GM19351 (cell line): ENCODE measurements around the gene HIRA.

Experiments
- ATAC-seq: cut with Tn5 transposase; IDR thresholded peaks from one replicate; pipeline ENCODE4 v1.9.1; 2021; ENCODE audit warnings: mild to moderate bottlenecking, moderate library complexity; ENCODE audit not compliant: unreplicated experiment

The HIRA gene, protein sequence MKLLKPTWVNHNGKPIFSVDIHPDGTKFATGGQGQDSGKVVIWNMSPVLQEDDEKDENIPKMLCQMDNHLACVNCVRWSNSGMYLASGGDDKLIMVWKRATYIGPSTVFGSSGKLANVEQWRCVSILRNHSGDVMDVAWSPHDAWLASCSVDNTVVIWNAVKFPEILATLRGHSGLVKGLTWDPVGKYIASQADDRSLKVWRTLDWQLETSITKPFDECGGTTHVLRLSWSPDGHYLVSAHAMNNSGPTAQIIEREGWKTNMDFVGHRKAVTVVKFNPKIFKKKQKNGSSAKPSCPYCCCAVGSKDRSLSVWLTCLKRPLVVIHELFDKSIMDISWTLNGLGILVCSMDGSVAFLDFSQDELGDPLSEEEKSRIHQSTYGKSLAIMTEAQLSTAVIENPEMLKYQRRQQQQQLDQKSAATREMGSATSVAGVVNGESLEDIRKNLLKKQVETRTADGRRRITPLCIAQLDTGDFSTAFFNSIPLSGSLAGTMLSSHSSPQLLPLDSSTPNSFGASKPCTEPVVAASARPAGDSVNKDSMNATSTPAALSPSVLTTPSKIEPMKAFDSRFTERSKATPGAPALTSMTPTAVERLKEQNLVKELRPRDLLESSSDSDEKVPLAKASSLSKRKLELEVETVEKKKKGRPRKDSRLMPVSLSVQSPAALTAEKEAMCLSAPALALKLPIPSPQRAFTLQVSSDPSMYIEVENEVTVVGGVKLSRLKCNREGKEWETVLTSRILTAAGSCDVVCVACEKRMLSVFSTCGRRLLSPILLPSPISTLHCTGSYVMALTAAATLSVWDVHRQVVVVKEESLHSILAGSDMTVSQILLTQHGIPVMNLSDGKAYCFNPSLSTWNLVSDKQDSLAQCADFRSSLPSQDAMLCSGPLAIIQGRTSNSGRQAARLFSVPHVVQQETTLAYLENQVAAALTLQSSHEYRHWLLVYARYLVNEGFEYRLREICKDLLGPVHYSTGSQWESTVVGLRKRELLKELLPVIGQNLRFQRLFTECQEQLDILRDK

GRCh38 chr22:19431649-19432132, at the start of gene HIRA:
Gene HIRA, minus strand, starts transcription at chr22:19431733. Its CDS starts 257 bp downstream, at chr22:19431476.
- ATAC-seq = peak; percentile 36

DNA sequence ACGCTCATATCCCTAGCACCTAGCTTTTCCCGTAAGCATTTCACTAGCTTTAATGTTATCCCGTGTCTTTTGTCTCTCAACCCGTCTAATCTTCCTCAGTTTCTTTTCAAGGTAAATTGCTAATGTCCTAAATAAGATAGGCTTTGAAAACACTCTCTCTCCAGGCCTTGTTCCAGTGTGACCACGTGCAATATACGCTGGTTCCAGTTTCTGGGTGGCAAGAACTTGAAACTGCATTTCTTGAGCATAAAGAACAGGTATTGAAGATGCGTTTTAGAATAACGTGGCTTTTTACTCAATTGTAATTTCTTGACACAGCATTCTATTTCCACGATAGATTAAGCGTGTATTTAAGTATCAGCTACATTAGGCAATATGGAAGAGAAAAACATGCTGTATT, 49.3 kb upstream of the HIRA start:
- ATAC-seq = no peak

GRCh38 chr22:19480173-19480568, 48.6 kb upstream of the HIRA start:
- no peak for ATAC-seq

DNA sequence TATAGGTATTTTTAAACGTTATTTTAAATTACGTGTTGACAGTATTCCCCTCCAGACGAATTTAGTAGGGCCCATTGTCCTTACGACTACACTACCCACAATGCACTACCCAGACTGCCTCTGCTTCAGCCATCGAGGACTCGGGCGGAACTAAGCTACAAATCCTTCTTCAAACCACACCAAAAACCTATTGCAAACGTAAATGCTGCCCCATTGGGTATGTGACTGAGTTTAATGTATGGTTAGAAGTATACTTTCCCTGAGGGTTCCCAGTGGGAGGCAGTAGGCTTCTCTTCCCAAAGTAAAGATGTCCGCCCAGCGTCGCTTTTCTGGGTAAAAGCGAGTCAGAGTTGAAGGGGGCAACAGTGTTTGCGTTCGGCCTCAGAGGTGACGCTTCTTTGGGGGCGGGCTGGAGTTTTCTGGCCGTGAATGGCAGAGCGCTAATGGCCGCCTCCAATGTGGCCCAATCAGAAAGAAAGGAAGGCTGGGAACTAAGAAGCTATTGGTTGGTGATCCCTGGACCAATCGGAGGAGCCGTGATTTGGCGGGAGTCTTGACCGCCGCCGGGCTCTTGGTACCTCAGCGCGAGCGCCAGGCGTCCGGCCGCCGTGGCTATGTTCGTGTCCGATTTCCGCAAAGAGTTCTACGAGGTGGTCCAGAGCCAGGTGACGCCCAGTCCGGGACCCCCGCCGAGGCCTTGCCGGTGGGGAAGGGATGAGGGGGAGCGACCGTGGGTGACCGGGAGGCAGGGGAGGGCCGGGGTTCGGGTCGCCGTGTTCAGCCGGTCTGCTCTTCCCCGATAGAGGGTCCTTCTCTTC, 48.0 kb upstream of the HIRA start, which contains the start of gene CDC45:
Gene CDC45, plus strand, starts transcription at position 566 of the 818 bp plus-strand sequence. Its CDS starts 49 bp downstream, at position 615.
- ATAC-seq = peak; percentile 90

GRCh38 chr22:19478901-19479354, 47.4 kb upstream of the HIRA start, which contains the start of gene UFD1:
Gene UFD1, minus strand, starts transcription at chr22:19479193. Its CDS starts 108 bp downstream, at chr22:19479085.
- ATAC-seq = peak; percentile 49

- ATAC-seq = no peak
Measured at GRCh38 chr22:19478045-19478900, 46.7 kb upstream of the HIRA start.

DNA sequence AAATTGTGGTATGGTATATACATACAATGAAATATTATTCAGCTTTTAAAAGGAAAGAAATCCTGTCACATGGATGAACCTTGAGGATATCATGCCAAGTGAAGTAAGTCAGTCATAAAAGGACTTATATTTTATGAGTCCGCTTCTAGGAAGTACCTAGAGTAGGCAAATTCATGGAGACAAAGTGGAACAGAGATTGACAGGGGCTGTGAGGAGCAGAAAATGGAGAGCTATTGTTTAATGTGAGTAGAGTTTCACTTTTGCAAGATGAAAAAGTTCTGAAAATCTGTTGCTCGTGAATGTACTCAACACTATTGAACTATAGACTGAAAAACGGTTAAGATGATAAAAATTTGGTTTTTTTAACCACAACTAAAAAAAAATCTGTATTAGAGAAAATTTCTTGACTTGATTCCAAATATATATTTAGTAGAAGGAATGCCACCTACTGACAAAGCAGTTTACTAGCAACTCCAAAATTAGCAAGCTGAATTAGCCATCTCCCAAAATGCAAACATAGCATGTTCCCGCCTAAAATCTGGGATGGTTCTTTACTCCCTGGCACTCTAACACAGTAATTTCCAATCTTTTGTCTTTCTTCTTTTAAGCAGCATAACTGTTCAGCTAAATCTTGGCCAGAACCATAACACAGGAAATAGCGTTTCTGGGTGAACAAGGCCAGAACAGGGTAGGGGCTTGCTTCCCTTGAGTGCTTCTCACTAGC, 46.0 kb upstream of the HIRA start:
- no peak for ATAC-seq

DNA sequence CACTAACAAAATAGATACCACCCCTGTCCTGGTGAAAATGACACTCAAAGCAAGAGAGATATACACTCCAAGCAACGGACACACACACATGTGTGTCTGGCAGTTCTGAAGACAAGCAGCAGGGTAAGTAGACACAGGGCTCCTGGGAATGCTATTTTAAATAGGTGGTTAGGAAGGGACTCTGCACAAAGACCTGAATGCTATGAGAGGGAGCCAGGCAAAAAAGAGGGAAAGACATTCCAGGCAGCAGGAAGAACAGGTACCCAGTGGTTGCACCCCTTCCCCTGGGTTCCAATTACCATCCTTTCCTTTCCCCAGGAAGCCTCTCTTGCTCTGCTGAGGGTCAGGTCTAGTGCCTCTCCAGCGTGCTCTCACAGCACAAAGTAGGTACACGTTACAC, 44.5 kb upstream of the HIRA start:
- no peak for ATAC-seq

- no peak for ATAC-seq
Measured at GRCh38 chr22:19473578-19473977, 42.0 kb upstream of the HIRA start.

GRCh38 chr22:19472233-19472632, 40.7 kb upstream of the HIRA start:
- ATAC-seq = no peak

GRCh38 chr22:19471572-19471971, 40.0 kb upstream of the HIRA start:
- ATAC-seq = no peak

GRCh38 chr22:19470010-19470409, 38.5 kb upstream of the HIRA start:
- ATAC-seq = no peak

DNA sequence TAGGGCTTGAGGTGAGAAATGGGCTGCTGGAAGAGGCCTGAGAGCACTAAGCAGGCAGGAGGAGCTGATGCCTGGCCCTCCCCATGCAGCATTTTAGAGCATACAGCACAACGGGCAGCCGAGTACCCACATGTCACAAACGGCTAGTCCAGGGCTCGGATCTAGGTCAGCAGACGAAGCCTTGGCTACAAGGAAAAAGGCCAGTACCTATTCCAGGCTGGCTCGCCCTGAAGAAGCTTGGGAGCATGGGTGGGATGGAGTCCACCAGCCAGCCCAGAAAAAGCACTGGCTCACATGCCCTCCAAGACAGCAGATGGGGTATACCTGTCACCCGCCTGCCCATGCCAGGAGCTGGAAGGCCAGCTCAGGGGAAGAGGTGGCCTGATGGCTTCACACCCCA, 37.9 kb upstream of the HIRA start:
- ATAC-seq = no peak

DNA sequence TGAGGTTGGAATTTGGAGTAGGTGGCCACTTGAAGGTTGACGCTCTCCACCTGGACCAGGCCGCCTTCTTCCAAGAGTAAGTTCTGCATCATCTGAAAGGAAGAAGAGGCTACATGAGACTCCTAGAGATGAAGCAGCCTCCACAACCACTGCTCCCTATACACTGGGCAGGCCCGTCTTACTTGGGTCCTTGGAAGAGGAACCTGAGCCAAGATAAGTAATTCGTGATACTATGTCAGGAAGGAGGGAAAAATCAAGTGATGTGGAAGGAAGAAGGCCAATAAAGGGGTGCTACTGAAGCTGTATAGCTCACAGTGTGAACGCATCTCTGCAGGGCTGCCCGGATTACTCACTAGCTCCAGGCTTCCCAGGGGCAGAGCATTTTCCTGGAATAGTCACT, 36.4 kb upstream of the HIRA start:
- no peak for ATAC-seq

DNA sequence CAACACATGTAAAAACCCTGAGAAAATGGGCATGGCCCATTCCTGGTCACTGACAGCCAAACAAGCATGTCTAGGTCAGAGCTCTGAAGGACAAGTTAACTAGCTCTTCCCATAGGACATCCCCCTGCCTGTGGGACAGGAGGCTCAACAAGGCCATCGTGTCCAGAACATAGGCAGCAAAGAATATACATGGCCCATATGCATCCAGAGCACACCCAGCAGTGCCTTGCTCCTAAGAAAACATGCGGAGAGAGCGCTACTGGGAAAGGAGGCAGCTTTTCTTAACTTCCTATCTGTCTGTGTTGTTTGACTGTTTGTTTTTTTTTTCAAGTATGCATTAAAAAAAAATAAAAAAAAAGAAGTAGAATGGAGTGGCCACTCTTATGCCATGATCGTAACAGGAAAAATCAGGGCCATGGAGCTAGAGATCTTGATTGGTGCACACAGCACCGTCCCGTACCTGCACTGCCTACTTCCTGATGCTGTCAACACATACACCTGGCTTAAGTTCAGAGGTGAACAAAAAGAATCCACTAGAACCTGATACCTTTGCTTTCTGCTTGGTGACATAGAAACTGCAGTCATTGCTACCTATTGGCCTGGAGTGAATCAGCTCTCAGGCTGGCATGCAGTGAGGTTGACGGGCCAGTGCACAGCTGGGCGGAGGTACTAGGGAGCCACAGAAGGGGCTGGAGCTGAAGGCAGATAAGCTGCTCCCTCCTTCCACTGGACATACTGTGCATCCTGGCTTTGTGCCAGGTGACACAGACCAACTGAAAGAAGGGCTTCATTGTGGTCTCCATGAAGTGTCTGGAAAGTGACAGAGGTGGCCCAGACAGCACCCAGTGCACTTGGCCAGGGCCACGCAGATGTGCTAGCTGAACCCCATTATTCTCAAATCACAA, 35.6 kb upstream of the HIRA start:
- no peak for ATAC-seq

DNA sequence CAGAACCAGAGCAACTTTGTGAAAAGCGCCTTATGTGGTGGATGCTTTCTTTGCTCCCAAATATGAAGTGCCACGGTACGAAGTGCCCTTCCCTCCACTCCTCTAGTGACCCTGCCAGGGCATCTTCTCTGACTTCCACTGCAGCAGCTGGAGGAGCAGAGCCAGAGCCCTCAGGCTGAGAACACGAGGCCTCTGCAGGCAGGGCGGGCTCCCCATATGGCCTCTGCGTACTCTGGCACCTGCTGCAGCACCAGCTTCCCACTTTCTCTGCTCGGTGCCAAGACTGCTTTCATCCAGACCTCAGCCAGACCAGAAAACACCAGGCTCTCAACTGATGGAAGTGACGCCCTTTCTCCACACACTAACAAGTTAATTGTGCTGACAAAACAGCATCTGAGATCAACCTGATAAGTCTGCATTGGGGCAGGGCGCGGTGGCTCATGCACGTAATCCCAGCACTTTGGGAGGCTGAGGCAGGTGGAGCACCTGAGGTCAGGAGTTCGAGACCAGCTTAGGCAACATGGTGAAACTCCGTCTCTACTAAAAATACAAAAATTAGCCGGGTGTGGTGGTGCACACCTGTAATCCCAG, 34.7 kb upstream of the HIRA start:
- ATAC-seq = no peak

GRCh38 chr22:19464975-19465374, 33.4 kb upstream of the HIRA start:
- ATAC-seq = no peak
